HCT116 (cell line): ENCODE measurements around the gene RHBDL3.

Source experiments
- ATF3 ChIP-seq: IDR thresholded peaks from 2 replicates; pipeline ENCODE4 v1.6.1; 2012
- CEBPB ChIP-seq: IDR thresholded peaks from 2 replicates; pipeline ENCODE4 v1.6.1; 2012; ENCODE audit warnings: low read depth
- CTCF ChIP-seq, 3 experiments: fragments of 200-600 bp in 1 of 3; sonication (generic) in 1 of 3; IDR thresholded peaks in 2 of 3; conservative IDR thresholded peaks in 1 of 3; 2 replicates each; pipeline ENCODE4 v1.5.1; 2012 to 2017; ENCODE audit warnings: low read depth in 2 of 3, low read length in 2 of 3, antibody characterized with exemption in 1 of 3, borderline replicate concordance in 1 of 3, control low read depth in 1 of 3, mild to moderate bottlenecking in 1 of 3, mixed read lengths in 1 of 3, mixed run types in 1 of 3, moderate library complexity in 1 of 3; ENCODE audit not compliant: insufficient read depth in 1 of 3
- EZH2phosphoT487 ChIP-seq: fragments of 200-600 bp; IDR thresholded peaks from 2 replicates; pipeline ENCODE4 v1.6.1; 2018; ENCODE audit warnings: antibody characterized with exemption, borderline replicate concordance
- MAX ChIP-seq: IDR thresholded peaks from 2 replicates; pipeline ENCODE4 v1.6.1; 2012
- POLR2A ChIP-seq: IDR thresholded peaks from 2 replicates; pipeline ENCODE4 v1.7.0; 2011; ENCODE audit warnings: borderline replicate concordance; ENCODE audit not compliant: insufficient read depth, insufficient read length; ENCODE audit errors: extremely low read depth
- POLR2AphosphoS5 ChIP-seq: IDR thresholded peaks from 2 replicates; pipeline ENCODE4 v1.6.1; 2011; ENCODE audit warnings: mild to moderate bottlenecking, low read depth, low read length, moderate library complexity
- SIN3A ChIP-seq: IDR thresholded peaks from 2 replicates; pipeline ENCODE4 v1.6.1; 2012; ENCODE audit warnings: low read depth

- TF ChIP-seq MAX, result no peak
- TF ChIP-seq CTCF (IDR thresholded peaks at IDR 0.05 in 2 of 3, conservative IDR thresholded peaks at IDR 0.05 in 1 of 3; ENCODE audit: borderline replicate concordance in 1 of 3, insufficient read depth in 1 of 3, low read depth in 2 of 3, low read length in 2 of 3), result no peak
- TF ChIP-seq POLR2AphosphoS5, result no peak
- no peak for TF ChIP-seq EZH2phosphoT487
- TF ChIP-seq POLR2A, result no peak
- no peak for TF ChIP-seq CEBPB
- TF ChIP-seq SIN3A, result no peak
- no peak for TF ChIP-seq ATF3
These were observed 825 bp upstream of the RHBDL3 start for GRCh38 chr17:32264823-32265191.
